HepG2 (cell line): ENCODE results near the gene CDKN3. TPM values are rescaled to one million over a fixed set of nuclear protein-coding genes. Genes with fewer than 3 reads are reported as not detected.
A peak's percentile ranks its signal among the peaks of the same experiment; 100 is the strongest.

ENCODE experiments used
- BHLHE40 ChIP-seq: IDR thresholded peaks from 2 replicates; pipeline ENCODE4 v1.6.1; 2011; ENCODE audit warnings: low read length, improper control_type of control experiment
- ELF1 ChIP-seq: sonication (generic); formaldehyde crosslinking; IDR thresholded peaks from 2 replicates; pipeline ENCODE4 v1.4.0; 2020; ENCODE audit warnings: missing genetic modification reagents
- GMEB1 ChIP-seq: sonication (generic); formaldehyde crosslinking; IDR thresholded peaks from 2 replicates; pipeline ENCODE4 v1.5.1; 2020; ENCODE audit warnings: missing genetic modification reagents, mild to moderate bottlenecking, borderline replicate concordance
- HDAC1 ChIP-seq: sonication (generic); formaldehyde crosslinking; IDR thresholded peaks from 2 replicates; pipeline ENCODE4 v1.5.1; 2020; ENCODE audit warnings: mild to moderate bottlenecking, missing genetic modification reagents
- HNRNPUL1 ChIP-seq: fragments of 200-400 bp; formaldehyde crosslinking; IDR thresholded peaks from 2 replicates; pipeline ENCODE4 v1.6.1; 2017; ENCODE audit warnings: low read depth, mild to moderate bottlenecking, low read length, moderate library complexity
- PLRG1 ChIP-seq: fragments of 450-650 bp; conservative IDR thresholded peaks from 2 replicates; pipeline ENCODE4 v1.6.1; 2016
- SMAD1 ChIP-seq: sonication (generic); formaldehyde crosslinking; IDR thresholded peaks from 2 replicates; pipeline ENCODE4 v1.4.0; 2020; ENCODE audit warnings: missing genetic modification reagents, low read depth, mild to moderate bottlenecking, borderline replicate concordance
- THAP11 ChIP-seq: IDR thresholded peaks from 2 replicates; pipeline ENCODE4 v1.6.1; 2016; ENCODE audit warnings: missing biosample characterization, missing genetic modification reagents
- ZBTB7B ChIP-seq: sonication (generic); formaldehyde crosslinking; IDR thresholded peaks from 2 replicates; pipeline ENCODE4 v1.4.0; 2020; ENCODE audit warnings: missing genetic modification reagents
- ZNF335 ChIP-seq: sonication (generic); formaldehyde crosslinking; IDR thresholded peaks from 2 replicates; pipeline ENCODE4 v1.4.0; 2020; ENCODE audit warnings: missing genetic modification reagents
- ZNF841 ChIP-seq: sonication (generic); formaldehyde crosslinking; IDR thresholded peaks from 2 replicates; pipeline ENCODE4 v1.8.1; 2023; ENCODE audit warnings: missing genetic modification reagents, borderline replicate concordance
- ZSCAN29 ChIP-seq: sonication (generic); formaldehyde crosslinking; conservative IDR thresholded peaks from 2 replicates; pipeline ENCODE4 v1.4.0; 2020; ENCODE audit warnings: mild to moderate bottlenecking, missing genetic modification reagents
- polyA plus RNA-seq, 8 experiments: library from polyadenylated mRNA; depleted of rRNA in 3 of 8; stranded (reverse) in 7 of 8; unstranded in 1 of 8; fragments of >200 nt; fragmentation: Illumina TruSeq in 4 of 8; extraction: Trizol in 4 of 8; gene quantifications; 2 replicates each; pipeline versions ENCODE4 v1.2.1 to v1.2.3, GENCODE V29; 2011 to 2016; ENCODE audit warnings: low read depth in 4 of 8, missing spikeins in 1 of 8, mixed read lengths in 1 of 8; ENCODE audit not compliant: insufficient read depth in 1 of 8
- total RNA-seq, 5 experiments: library from RNA; depleted of rRNA; stranded (reverse); fragments of >200 nt; fragmentation: Illumina TruSeq; extraction: Trizol; gene quantifications; 2 replicates each; pipeline ENCODE4 v1.2.3, GENCODE V29; 2016; ENCODE audit warnings: low read depth in 1 of 5
- TF ChIP-seq, protein P1 (sequence below): sonication (generic); formaldehyde crosslinking; IDR thresholded peaks from 2 replicates; pipeline ENCODE4 v1.8.1; 2023; ENCODE audit warnings: mild to moderate bottlenecking, moderate library complexity, missing genetic modification reagents

CDKN3 gene
- total and polyA plus RNA-seq, 2 of the 13 experiments (the other 11 are each of a cell fraction or from before 2014, with no cell fraction given): 63.0 to 88.9 TPM

GRCh38 chr14:54348001-54348611, 48.7 kb upstream of the CDKN3 start (continued):
- TF ChIP-seq GMEB1 (CRISPR knock-in tag) (no peak), ELF1 (CRISPR knock-in tag) (no peak), ZNF841 (CRISPR knock-in tag) (no peak), HDAC1 (CRISPR knock-in tag) (no peak), BHLHE40 (no peak), SMAD1 (CRISPR knock-in tag) (no peak), ZNF335 (0 out of 2 replicates have a peak, but pooled peaks have one; percentile 31), HNRNPUL1 (no peak), ZSCAN29 (CRISPR knock-in tag) (no peak), ZBTB7B (CRISPR knock-in tag) (no peak), PLRG1 (no peak), THAP11 (CRISPR knock-in tag) (peak; percentile 22; the same call in 1 of the 2 replicates)
- TF ChIP-seq, protein P1, sequence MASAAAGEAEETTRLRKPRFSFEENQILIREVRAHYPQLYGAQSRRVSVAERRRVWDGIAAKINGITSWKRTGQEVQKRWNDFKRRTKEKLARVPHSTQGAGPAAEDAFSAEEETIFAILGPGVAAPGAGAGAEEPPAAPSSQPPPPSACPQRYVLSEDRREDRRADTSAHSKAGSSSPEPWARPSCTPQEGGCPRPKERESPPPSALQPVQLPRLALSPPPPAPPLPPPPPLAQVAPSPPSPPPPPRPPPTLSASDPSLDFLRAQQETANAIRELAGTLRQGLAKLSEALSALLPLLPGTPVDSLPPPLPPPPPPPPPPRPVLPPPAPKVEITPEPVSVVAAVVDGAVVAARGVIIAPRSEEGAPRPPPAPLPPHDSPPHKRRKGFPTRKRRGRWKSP: no peak
